Tibial nerve (tissue), 4 donors: ENCODE measurements around the gene GABPB2. TPM values are rescaled to one million over a fixed set of nuclear protein-coding genes. Genes with fewer than 3 reads are reported as not detected.

Experiments used
- DNase-seq, 2 donors: peaks; one replicate each; pipeline ENCODE4 v3.0.0-alpha.2; 2019; ENCODE audit warnings: low spot score in 2 of 2
- H3K27ac ChIP-seq, 4 donors: fragments of 200-600 bp; sonication (generic) in 3 of 4; one replicate each; pipeline ENCODE4 v1.5.1; 2017 to 2019; ENCODE audit warnings: mild to moderate bottlenecking in 1 of 4
- H3K27me3 ChIP-seq, 2 donors: fragments of 200-600 bp; sonication (generic) in 1 of 2; one replicate each; pipeline versions ENCODE4 v1.5.1 to v1.6.0; 2017 to 2019
- H3K36me3 ChIP-seq, 3 donors: fragments of 200-600 bp; sonication (generic); one replicate each; pipeline ENCODE4 v1.5.1; 2018 to 2019
- H3K4me1 ChIP-seq, 4 donors: fragments of 200-600 bp; sonication (generic) in 3 of 4; one replicate each; pipeline ENCODE4 v1.5.1; 2017 to 2019
- H3K4me3 ChIP-seq, 4 donors: fragments of 200-600 bp; sonication (generic) in 3 of 4; one replicate each; pipeline ENCODE4 v1.5.1; 2017 to 2019; ENCODE audit warnings: mild to moderate bottlenecking in 1 of 4, moderate library complexity in 1 of 4
- H3K9me3 ChIP-seq, 4 donors: fragments of 200-600 bp; sonication (generic) in 3 of 4; one replicate each; pipeline ENCODE4 v1.5.1; 2017 to 2019
- CTCF ChIP-seq, 5 experiments: fragments of 200-600 bp in 3 of 5; fragments of 450-650 bp in 2 of 5; sonication (generic) in 3 of 5; IDR thresholded peaks; one replicate each; pipeline ENCODE4 v1.5.1; 2016 to 2019; ENCODE audit warnings: antibody characterized with exemption in 5 of 5, mild to moderate bottlenecking in 3 of 5, moderate library complexity in 2 of 5
- EP300 ChIP-seq, 2 donors: sonication (generic); formaldehyde crosslinking; IDR thresholded peaks; one replicate each; pipeline ENCODE4 v1.6.1; 2017; ENCODE audit warnings: antibody characterized with exemption in 2 of 2, mild to moderate bottlenecking in 1 of 2
- POLR2A ChIP-seq, 2 donors: fragments of 450-650 bp; IDR thresholded peaks; one replicate each; pipeline ENCODE4 v1.6.1; 2017; ENCODE audit warnings: antibody characterized with exemption in 2 of 2, mild to moderate bottlenecking in 2 of 2, moderate library complexity in 2 of 2
- WGBS, 2 donors: methylation state at CpG; one replicate each; pipeline ENCODE4 v1.1.5; 2018; 5-methylcytosine and 5-hydroxymethylcytosine counted together
- total RNA-seq, 4 donors: library from RNA; depleted of rRNA; stranded (reverse); fragments of >200 nt; gene quantifications; one replicate each; pipeline ENCODE4 v1.1.0, GENCODE V29; 2016

GABPB2 gene
- total RNA-seq, 4 donors from 2014 or later = 17.4 to 43.1 (median 22.3) TPM

GRCh38 chr1:151146412-151147131, 76.0 kb downstream of the GABPB2 start, which contains the start of gene SEMA6C:
TSS of gene SEMA6C (minus strand) at chr1:151146631. CDS start at chr1:151142621, 4,010 bp downstream.
- peaks cover 0 to 38% (median 18%) of the 10 kb centered on the region in 4 donors for H3K4me1 ChIP-seq
- TF ChIP-seq POLR2A (IDR thresholded peaks at IDR 0.05) (peak; percentile 35 to 92), EP300 (IDR thresholded peaks at IDR 0.05) (peak; percentile 44 to 92), CTCF (IDR thresholded peaks at IDR 0.05) (peak in 1 of 5 experiments; percentile 19)
- H3K36me3 ChIP-seq = peaks cover 0 to 9% (median 0%) of the 10 kb centered on the region in 3 donors
- H3K9me3 ChIP-seq = no peaks in the 10 kb centered on the region
- DNase-seq = peak; percentile 90 to 91
- peak within 1 kb of the TSS; percentile 37 to 90 (median 78) for H3K27ac ChIP-seq
- 0 to 1% methylated on average over 19 to 54 of the region's 61 CpGs for WGBS, 2 donors
- peak within 1 kb of the TSS; percentile 58 to 86 (median 72) for H3K4me3 ChIP-seq
- no peaks in the 10 kb centered on the region for H3K27me3 ChIP-seq

- H3K4me3 ChIP-seq = peak overlapping the region; percentile 58 to 86 (median 72)
- H3K9me3 ChIP-seq = no peaks in the 10 kb centered on the region
- peaks cover 0 to 7% (median 0%) of the 10 kb centered on the region in 3 donors for H3K36me3 ChIP-seq
- TF ChIP-seq POLR2A (IDR thresholded peaks at IDR 0.05) (no peak), CTCF (IDR thresholded peaks at IDR 0.05) (no peak), EP300 (IDR thresholded peaks at IDR 0.05) (no peak)
- no peak for DNase-seq
- H3K27me3 ChIP-seq = no peaks in the 10 kb centered on the region
- H3K4me1 ChIP-seq = peaks cover 0 to 38% (median 18%) of the 10 kb centered on the region in 4 donors
- WGBS, 2 donors = 12 to 13% methylated on average over 7 of the region's 7 CpGs
- peak overlapping the region; percentile 0 to 90 (median 78) for H3K27ac ChIP-seq
Measured at GRCh38 chr1:151147132-151147503, 76.6 kb downstream of the GABPB2 start.

GRCh38 chr1:151147665-151148064, 77.1 kb downstream of the GABPB2 start:
- no peaks in the 10 kb centered on the region for H3K9me3 ChIP-seq
- 89% methylated on average over 2 of the region's 2 CpGs for WGBS, 2 donors
- no peak for DNase-seq
- H3K27me3 ChIP-seq = no peaks in the 10 kb centered on the region
- TF ChIP-seq POLR2A (IDR thresholded peaks at IDR 0.05) (no peak), EP300 (IDR thresholded peaks at IDR 0.05) (no peak), CTCF (IDR thresholded peaks at IDR 0.05) (no peak)
- peak overlapping the region in 1 of 4 donors; percentile 86 for H3K4me3 ChIP-seq
- H3K36me3 ChIP-seq = peaks cover 0 to 1% (median 0%) of the 10 kb centered on the region in 3 donors
- H3K27ac ChIP-seq = peak overlapping the region; percentile 29 to 90 (median 78)
- H3K4me1 ChIP-seq = peaks cover 0 to 38% (median 18%) of the 10 kb centered on the region in 4 donors

GRCh38 chr1:151156515-151156819, 85.9 kb downstream of the GABPB2 start, which contains the start of gene TNFAIP8L2:
TSS of gene TNFAIP8L2 (plus strand) at chr1:151156649. CDS start at chr1:151158698, 2,049 bp downstream.
- DNase-seq = peak in 1 of 2 donors; percentile 44
- peak within 1 kb of the TSS in 3 of 4 donors; percentile 4 to 41 (median 39) for H3K4me3 ChIP-seq

More at GRCh38 chr1:151156515-151156819, 85.9 kb downstream of the GABPB2 start, which contains the start of gene TNFAIP8L2:
- WGBS, 2 donors = 56 to 58% methylated on average over 4 of the region's 4 CpGs
- H3K27me3 ChIP-seq = no peaks in the 10 kb centered on the region
- TF ChIP-seq POLR2A (IDR thresholded peaks at IDR 0.05) = no peak
- TF ChIP-seq EP300 (IDR thresholded peaks at IDR 0.05) = no peak
- TF ChIP-seq CTCF (IDR thresholded peaks at IDR 0.05) = no peak
- peaks cover 0 to 50% (median 0%) of the 10 kb centered on the region in 3 donors for H3K36me3 ChIP-seq
- H3K27ac ChIP-seq = peak within 1 kb of the TSS in 3 of 4 donors; percentile 7 to 51 (median 43)
- no peaks in the 10 kb centered on the region for H3K9me3 ChIP-seq
- peaks cover 0 to 16% (median 3%) of the 10 kb centered on the region in 4 donors for H3K4me1 ChIP-seq
